ENCODE results near the gene BHLHE40. TPM values are rescaled to one million over a fixed set of nuclear protein-coding genes. Genes with fewer than 3 reads are reported as not detected.

Gene BHLHE40
- total and polyA plus RNA-seq, 2 experiments from 2014 or later: 1.7 to 2.2 TPM

- peaks cover 4% of the 10 kb centered on the region; the same call in 2 of the 3 replicates for H3K36me3 Mint-ChIP-seq (ENCODE audit: low read depth)
- no peak overlapping the region for H3K27ac Mint-ChIP-seq
- TF ChIP-seq ZNF114 (CRISPR knock-in tag; IDR thresholded peaks at IDR 0.05): no peak
- no peak for TF ChIP-seq NANOG (IDR thresholded peaks at IDR 0.05; ENCODE audit: borderline replicate concordance)
- no peak for TF ChIP-seq POLR2AphosphoS5 (IDR thresholded peaks at IDR 0.05; ENCODE audit: low read depth)
- TF ChIP-seq EZH2 (IDR thresholded peaks at IDR 0.05; ENCODE audit: low read depth, unreplicated experiment): no peak
- TF ChIP-seq CREB1 (CRISPR knock-in tag; IDR thresholded peaks at IDR 0.05; ENCODE audit: low read depth): no peak
- TF ChIP-seq EZH2phosphoT487 (IDR thresholded peaks at IDR 0.05; ENCODE audit: unreplicated experiment): no peak
- TF ChIP-seq REST (IDR thresholded peaks at IDR 0.05; ENCODE audit: unreplicated experiment): no peak
- no peak for TF ChIP-seq STAT1 (IDR thresholded peaks at IDR 0.05; ENCODE audit: unreplicated experiment)
- no peak for TF ChIP-seq ETS1 (IDR thresholded peaks at IDR 0.05)
- no peak for TF ChIP-seq CTCF (conservative IDR thresholded peaks at IDR 0.05; ENCODE audit: low read depth in 2 of 2)
- TF ChIP-seq ZNF462 (CRISPR knock-in tag; IDR thresholded peaks at IDR 0.05): no peak
- TF ChIP-seq JUNB (IDR thresholded peaks at IDR 0.05; ENCODE audit: unreplicated experiment): no peak
- TF ChIP-seq ZNF331 (CRISPR knock-in tag; IDR thresholded peaks at IDR 0.05; ENCODE audit: low read depth): no peak
- no peak overlapping the region for H2AFZ ChIP-seq
- peak overlapping the region; percentile 23; the same call in 1 of the 3 replicates for H3K4me3 Mint-ChIP-seq
- peaks cover 17% of the 10 kb centered on the region for H3F3A ChIP-seq (replicated peaks; ENCODE audit: low read depth)
- ATAC-seq (no peak), DNase-seq (ENCODE audit: low spot score) (no peak)
- no peaks in the 10 kb centered on the region for H3K9me2 ChIP-seq (ENCODE audit: insufficient read depth)
- H3K4me1 ChIP-seq (ENCODE audit: insufficient read depth): peaks cover 24% of the 10 kb centered on the region
- no peaks in the 10 kb centered on the region for H3K36me3 ChIP-seq (ENCODE audit: insufficient read depth)
- peaks cover 48% of the 10 kb centered on the region for H3K27me3 Mint-ChIP-seq (ENCODE audit: insufficient read depth, low read depth, poor library complexity)
- no peaks in the 10 kb centered on the region for H3K79me2 ChIP-seq (replicated peaks; ENCODE audit: insufficient read depth)
- H3K27ac ChIP-seq (ENCODE audit: low read depth): no peak overlapping the region
- 0 out of 3 replicates have a peak, but pooled peaks cover 5% of the 10 kb centered on the region for H3K9me3 Mint-ChIP-seq
- H3K4me1 Mint-ChIP-seq: peaks cover 28% of the 10 kb centered on the region
- H4K20me1 ChIP-seq (replicated peaks; ENCODE audit: insufficient read depth): no peaks in the 10 kb centered on the region
- H3K4me3 ChIP-seq: no peak overlapping the region
- peaks cover 60% of the 10 kb centered on the region for H3K27me3 ChIP-seq (ENCODE audit: insufficient read depth)
- no peak overlapping the region for H3K4me2 ChIP-seq
These were observed 2.0 kb downstream of the BHLHE40 start for GRCh38 chr3:4981294-4981664.
